Loucy (cell line): ENCODE results near the gene PDE4DIP.
"Not testable (repeated sequence)": the region's sequence is repeated elsewhere in the genome, so short reads cannot be mapped to it uniquely, and the experiment has no call there.

Experiments
- EZH2phosphoT487 ChIP-seq: fragments of 200-600 bp; IDR thresholded peaks from 2 replicates; pipeline ENCODE4 v1.6.1; 2018; ENCODE audit warnings: antibody characterized with exemption, mild to moderate bottlenecking, moderate library complexity, borderline replicate concordance
- TF ChIP-seq, protein P1 (sequence below): fragments of 200-600 bp; sonication (generic); conservative IDR thresholded peaks from 2 replicates; pipeline ENCODE4 v1.5.1; 2014; ENCODE audit warnings: mild to moderate bottlenecking, antibody characterized with exemption, low read length

- TF ChIP-seq, protein P1, sequence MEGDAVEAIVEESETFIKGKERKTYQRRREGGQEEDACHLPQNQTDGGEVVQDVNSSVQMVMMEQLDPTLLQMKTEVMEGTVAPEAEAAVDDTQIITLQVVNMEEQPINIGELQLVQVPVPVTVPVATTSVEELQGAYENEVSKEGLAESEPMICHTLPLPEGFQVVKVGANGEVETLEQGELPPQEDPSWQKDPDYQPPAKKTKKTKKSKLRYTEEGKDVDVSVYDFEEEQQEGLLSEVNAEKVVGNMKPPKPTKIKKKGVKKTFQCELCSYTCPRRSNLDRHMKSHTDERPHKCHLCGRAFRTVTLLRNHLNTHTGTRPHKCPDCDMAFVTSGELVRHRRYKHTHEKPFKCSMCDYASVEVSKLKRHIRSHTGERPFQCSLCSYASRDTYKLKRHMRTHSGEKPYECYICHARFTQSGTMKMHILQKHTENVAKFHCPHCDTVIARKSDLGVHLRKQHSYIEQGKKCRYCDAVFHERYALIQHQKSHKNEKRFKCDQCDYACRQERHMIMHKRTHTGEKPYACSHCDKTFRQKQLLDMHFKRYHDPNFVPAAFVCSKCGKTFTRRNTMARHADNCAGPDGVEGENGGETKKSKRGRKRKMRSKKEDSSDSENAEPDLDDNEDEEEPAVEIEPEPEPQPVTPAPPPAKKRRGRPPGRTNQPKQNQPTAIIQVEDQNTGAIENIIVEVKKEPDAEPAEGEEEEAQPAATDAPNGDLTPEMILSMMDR = not testable (repeated sequence)
- not testable (repeated sequence) for TF ChIP-seq EZH2phosphoT487
These were observed 131.2 kb downstream of the PDE4DIP start for GRCh38 chr1:148975453-148975852.
